HepG2 (cell line): Measurements from ENCODE around the gene STX2. TPM values are rescaled to one million over a fixed set of nuclear protein-coding genes. Genes with fewer than 3 reads are reported as not detected.
A peak's percentile ranks its signal among the peaks of the same experiment; 100 is the strongest.

ENCODE experiments used
- AGO2 ChIP-seq: fragments of 200-400 bp; formaldehyde crosslinking; optimal IDR thresholded peaks from 2 replicates; pipeline ENCODE3; 2017; ENCODE audit warnings: mild to moderate bottlenecking, low read depth, low read length, moderate library complexity
- BCL3 ChIP-seq: sonication (generic); formaldehyde crosslinking; IDR thresholded peaks from 2 replicates; pipeline ENCODE4 v1.5.1; 2020; ENCODE audit warnings: mild to moderate bottlenecking, missing genetic modification reagents, moderate library complexity
- FUBP1 ChIP-seq: sonication (generic); formaldehyde crosslinking; IDR thresholded peaks from 2 replicates; pipeline ENCODE4 v1.5.1; 2020; ENCODE audit warnings: missing genetic modification reagents, mild to moderate bottlenecking, borderline replicate concordance
- JDP2 ChIP-seq: sonication (generic); formaldehyde crosslinking; IDR thresholded peaks from 2 replicates; pipeline ENCODE4 v1.8.1; 2022; ENCODE audit warnings: missing genetic modification reagents, borderline replicate concordance
- MAFF ChIP-seq: IDR thresholded peaks from 2 replicates; pipeline ENCODE4 v1.6.1; 2011; ENCODE audit warnings: low read depth, low read length, improper control_type of control experiment
- MIER3 ChIP-seq: IDR thresholded peaks from 2 replicates; pipeline ENCODE4 v1.6.1; 2016; ENCODE audit warnings: missing compliant biosample characterization, borderline replicate concordance
- NCOA2 ChIP-seq: sonication (generic); formaldehyde crosslinking; IDR thresholded peaks from 2 replicates; pipeline ENCODE4 v1.8.0; 2022; ENCODE audit warnings: inconsistent platforms
- NFE2L1 ChIP-seq: sonication (generic); formaldehyde crosslinking; IDR thresholded peaks from 2 replicates; pipeline ENCODE4 v1.4.0; 2020; ENCODE audit warnings: missing genetic modification reagents, mild to moderate bottlenecking, borderline replicate concordance
- PBX2 ChIP-seq: IDR thresholded peaks from 2 replicates; pipeline ENCODE4 v1.6.1; 2016; ENCODE audit warnings: control low read depth
- PBX3 ChIP-seq: sonication (generic); formaldehyde crosslinking; IDR thresholded peaks from 2 replicates; pipeline ENCODE4 v1.8.1; 2023; ENCODE audit warnings: missing genetic modification reagents, inconsistent platforms, borderline replicate concordance
- PHF5A ChIP-seq: IDR thresholded peaks from one replicate; pipeline ENCODE4 v1.6.1; 2018; ENCODE audit warnings: low read depth, missing genetic modification reagents; ENCODE audit not compliant: unreplicated experiment
- SALL1 ChIP-seq: sonication (generic); formaldehyde crosslinking; IDR thresholded peaks from 2 replicates; pipeline ENCODE4 v1.8.0; 2022; ENCODE audit warnings: mild to moderate bottlenecking, missing genetic modification reagents
- TARDBP ChIP-seq: sonication (generic); formaldehyde crosslinking; IDR thresholded peaks from 2 replicates; pipeline ENCODE4 v1.8.0; 2022; ENCODE audit warnings: mild to moderate bottlenecking, missing genetic modification reagents
- TOPORS ChIP-seq: sonication (generic); formaldehyde crosslinking; IDR thresholded peaks from 2 replicates; pipeline ENCODE4 v1.8.0; 2023; ENCODE audit warnings: mild to moderate bottlenecking, missing genetic modification reagents
- ZNF275 ChIP-seq: sonication (generic); formaldehyde crosslinking; IDR thresholded peaks from 2 replicates; pipeline ENCODE4 v1.8.0; 2022; ENCODE audit warnings: missing genetic modification reagents, mild to moderate bottlenecking, inconsistent platforms, borderline replicate concordance
- ZNF33B ChIP-seq: sonication (generic); formaldehyde crosslinking; IDR thresholded peaks from 2 replicates; pipeline ENCODE4 v1.5.1; 2020; ENCODE audit warnings: mild to moderate bottlenecking, missing genetic modification reagents
- ZNF512 ChIP-seq: sonication (generic); formaldehyde crosslinking; IDR thresholded peaks from 2 replicates; pipeline ENCODE4 v1.4.0; 2020; ENCODE audit warnings: mild to moderate bottlenecking, missing genetic modification reagents
- ZNF740 ChIP-seq: sonication (generic); formaldehyde crosslinking; IDR thresholded peaks from 2 replicates; pipeline ENCODE4 v1.4.0; 2020; ENCODE audit warnings: missing genetic modification reagents
- polyA plus RNA-seq, 8 experiments: library from polyadenylated mRNA; depleted of rRNA in 3 of 8; stranded (reverse) in 7 of 8; unstranded in 1 of 8; fragments of >200 nt; fragmentation: Illumina TruSeq in 4 of 8; extraction: Trizol in 4 of 8; gene quantifications; 2 replicates each; pipeline versions ENCODE4 v1.2.1 to v1.2.3, GENCODE V29; 2011 to 2016; ENCODE audit warnings: low read depth in 4 of 8, missing spikeins in 1 of 8, mixed read lengths in 1 of 8; ENCODE audit not compliant: insufficient read depth in 1 of 8
- total RNA-seq, 5 experiments: library from RNA; depleted of rRNA; stranded (reverse); fragments of >200 nt; fragmentation: Illumina TruSeq; extraction: Trizol; gene quantifications; 2 replicates each; pipeline ENCODE4 v1.2.3, GENCODE V29; 2016; ENCODE audit warnings: low read depth in 1 of 5

Gene STX2
- total and polyA plus RNA-seq, 2 of the 13 experiments (the other 11 are each of a cell fraction or from before 2014, with no cell fraction given) = 13.4 to 25.1 TPM

GRCh38 chr12:130826151-130826801 is 12.8 kb downstream of the STX2 start (continued):
- TF ChIP-seq FUBP1 (CRISPR knock-in tag) (no peak), MAFF (no peak), PHF5A (CRISPR knock-in tag) (no peak), NCOA2 (CRISPR knock-in tag) (no peak), ZNF275 (CRISPR knock-in tag) (no peak), ZNF512 (CRISPR knock-in tag) (no peak), TARDBP (CRISPR knock-in tag) (no peak), TOPORS (CRISPR knock-in tag) (no peak), PBX3 (CRISPR knock-in tag) (no peak), ZNF33B (CRISPR knock-in tag) (no peak), BCL3 (CRISPR knock-in tag) (no peak), ZNF740 (no peak), SALL1 (CRISPR knock-in tag) (peak; percentile 71), NFE2L1 (no peak), JDP2 (no peak), AGO2 (peak; percentile 25), PBX2 (CRISPR knock-in tag) (no peak), MIER3 (CRISPR knock-in tag) (peak; percentile 41; the same call in 1 of the 2 replicates)
